GM12878 (cell line): ENCODE measurements around the gene RAD51B. TPM values are rescaled to one million over a fixed set of nuclear protein-coding genes. Genes with fewer than 3 reads are reported as not detected.

Source experiments
- ATAC-seq: fragments of 200-7000 bp; cut with Tn5 transposase; 3 replicates; pipeline ENCODE4 v1.9.1; 2020; ENCODE audit warnings: mild to moderate bottlenecking, moderate library complexity
- BruUV-seq: library from RNA; stranded (reverse); fragments of 400-500 nt; replicated peaks from 2 replicates; lab custom pipeline; 2021; lab: Mats Ljungman, UMichigan
- CTCF ChIA-PET: fragments of 300-600 bp; sonication (Branson Sonifier 250); formaldehyde crosslinking; extraction: SDS; loops from one replicate; lab custom pipeline; 2021; ENCODE audit warnings: inconsistent platforms; lab: Yijun Ruan, JAX
- POLR2A ChIA-PET: fragments of 350-600 bp; formaldehyde crosslinking; extraction: SDS; loops from one replicate; lab custom pipeline; 2021; ENCODE audit warnings: inconsistent platforms; lab: Charles Lee
- RAD21 ChIA-PET: fragments of 300-600 bp; sonication (Branson Sonifier 250); formaldehyde crosslinking; loops from one replicate; lab custom pipeline; 2023; ENCODE audit warnings: antibody characterized with exemption; ENCODE audit not compliant: unreplicated experiment; lab: Charles Lee
- SMC1A ChIA-PET: fragments of 300-600 bp; sonication (Branson Sonifier 250); formaldehyde crosslinking; loops from one replicate; lab custom pipeline; 2023; ENCODE audit not compliant: unreplicated experiment, uncharacterized antibody; lab: Charles Lee
- DNase-seq: peaks from one replicate; pipeline ENCODE4 v3.0.0-alpha.2; 2011; ENCODE audit warnings: low read depth, low spot score
- FAIRE-seq: peaks from 3 replicates; lab custom pipeline; 2011; peaks lifted over from hg19 to GRCh38; lab: Jason Lieb, UNC
- H2AFZ ChIP-seq: 2 replicates; pipeline ENCODE4 v1.6.0; 2011; ENCODE audit warnings: low read depth, low read length, control low read depth; ENCODE audit not compliant: control insufficient read depth
- H3K27ac ChIP-seq: 2 replicates; pipeline ENCODE4 v1.5.1; 2011; ENCODE audit warnings: control low read depth; ENCODE audit not compliant: control insufficient read depth, insufficient read depth
- H3K27me3 ChIP-seq, 2 experiments: replicated peaks in 1 of 2; 2 replicates each; pipeline versions ENCODE4 v1.6.0 to v1.6.1; 2011; ENCODE audit warnings: low read length in 1 of 2; ENCODE audit not compliant: control insufficient read depth in 2 of 2, insufficient read depth in 2 of 2
- H3K36me3 ChIP-seq, 2 experiments: 2 replicates each; pipeline ENCODE4 v1.5.1; 2011; ENCODE audit warnings: low read length in 1 of 2; ENCODE audit not compliant: control insufficient read depth in 2 of 2, insufficient read depth in 2 of 2
- H3K4me1 ChIP-seq: 2 replicates; pipeline ENCODE4 v1.6.1; 2011; ENCODE audit warnings: mild to moderate bottlenecking, low read length, moderate library complexity, mixed read lengths; ENCODE audit not compliant: control insufficient read depth, insufficient read depth
- H3K4me2 ChIP-seq: 2 replicates; pipeline ENCODE4 v1.6.0; 2011; ENCODE audit warnings: control low read depth; ENCODE audit not compliant: control insufficient read depth, insufficient read depth
- H3K4me3 ChIP-seq: fragments of 200-600 bp; sonication (generic); 2 replicates; pipeline ENCODE4 v1.5.1; 2016
- H3K79me2 ChIP-seq: 2 replicates; pipeline ENCODE4 v1.6.0; 2011; ENCODE audit warnings: low read length; ENCODE audit not compliant: control insufficient read depth, insufficient read depth
- H3K9ac ChIP-seq: 2 replicates; pipeline ENCODE4 v1.8.0; 2011; ENCODE audit warnings: low read length, control low read depth, mixed read lengths; ENCODE audit not compliant: control insufficient read depth, insufficient read depth
- H3K9me3 ChIP-seq: replicated peaks from 3 replicates; pipeline ENCODE4 v1.5.1; 2011; ENCODE audit warnings: mild to moderate bottlenecking, low read length; ENCODE audit not compliant: control insufficient read depth, insufficient read depth
- H4K20me1 ChIP-seq: 2 replicates; pipeline ENCODE4 v1.6.0; 2011; ENCODE audit not compliant: control insufficient read depth, insufficient read depth
- ATF7 ChIP-seq: fragments of 450-650 bp; IDR thresholded peaks from 2 replicates; pipeline ENCODE4 v1.6.1; 2016; ENCODE audit warnings: low read depth, mild to moderate bottlenecking
- BCLAF1 ChIP-seq: fragments of 450-650 bp; IDR thresholded peaks from 2 replicates; pipeline ENCODE4 v1.6.1; 2017; ENCODE audit warnings: antibody characterized with exemption, mild to moderate bottlenecking, moderate library complexity
- DPF2 ChIP-seq: fragments of 450-650 bp; IDR thresholded peaks from 2 replicates; pipeline ENCODE4 v1.6.1; 2017; ENCODE audit warnings: mild to moderate bottlenecking
- E2F4 ChIP-seq: IDR thresholded peaks from 2 replicates; pipeline ENCODE4 v1.6.1; 2012; ENCODE audit warnings: low read depth, low read length, improper control_type of control experiment
- NR2C2 ChIP-seq: IDR thresholded peaks from 2 replicates; pipeline ENCODE4 v1.6.1; 2011; ENCODE audit warnings: borderline replicate concordance, low read depth; ENCODE audit not compliant: control insufficient read depth, insufficient read length
- NRF1 ChIP-seq: conservative IDR thresholded peaks from 2 replicates; pipeline ENCODE4 v1.6.1; 2011; ENCODE audit warnings: mild to moderate bottlenecking, low read depth, low read length, improper control_type of control experiment
- SREBF2 ChIP-seq: IDR thresholded peaks from 2 replicates; pipeline ENCODE4 v1.6.1; 2012; ENCODE audit warnings: mild to moderate bottlenecking, low read length
- STAT1 ChIP-seq: fragments of 450-650 bp; conservative IDR thresholded peaks from 2 replicates; pipeline ENCODE4 v1.6.1; 2014; ENCODE audit warnings: antibody characterized with exemption, mild to moderate bottlenecking
- ZBTB11 ChIP-seq: fragments of 450-650 bp; formaldehyde crosslinking; IDR thresholded peaks from 2 replicates; pipeline ENCODE4 v1.5.0; 2022; ENCODE audit warnings: mild to moderate bottlenecking, missing genetic modification characterization
- ZNF207 ChIP-seq: fragments of 450-650 bp; IDR thresholded peaks from 2 replicates; pipeline ENCODE4 v1.6.1; 2014; ENCODE audit warnings: antibody characterized with exemption, mild to moderate bottlenecking, borderline replicate concordance
- ZNF687 ChIP-seq: fragments of 450-650 bp; IDR thresholded peaks from 2 replicates; pipeline ENCODE4 v1.6.1; 2017; ENCODE audit warnings: mild to moderate bottlenecking, moderate library complexity
- WGBS: methylation state at CpG from one replicate; pipeline ENCODE4 v1.1.6; 2016; ENCODE audit warnings: low lambda C conversion rate; ENCODE audit not compliant: insufficient replicate concordance, insufficient coverage; ENCODE audit errors: missing lambda C conversion rate; 5-methylcytosine and 5-hydroxymethylcytosine counted together
- in situ Hi-C: fragments of 300-500 bp; cut with MboI; formaldehyde crosslinking; loops from 9 replicates; pipeline ENCODE4 v1.14.3; 2018; ENCODE audit warnings: mixed read lengths
- intact Hi-C: fragments of 100-400 bp; cut with micrococcal nuclease; formaldehyde crosslinking; loops from one replicate; pipeline ENCODE4 v1.14.2; 2022; ENCODE audit not compliant: unreplicated experiment
- polyA plus RNA-seq, 11 experiments: library from polyadenylated mRNA; depleted of rRNA in 4 of 11; unstranded in 6 of 11; stranded (reverse) in 5 of 11; fragments of >200 nt; fragmentation: Nextera tagmentation in 4 of 11; fragmentation: Illumina TruSeq in 1 of 11; extraction: Ambion mirVana in 4 of 11; extraction: Trizol in 1 of 11; gene quantifications; 1 replicate in 1 of 11; 2 replicates in 10 of 11; pipeline versions ENCODE4 v1.2.1 to v1.2.3, GENCODE V29; 2011 to 2016; ENCODE audit warnings: inconsistent platforms in 2 of 11, missing spikeins in 2 of 11, low read depth in 1 of 11
- total RNA-seq, 4 experiments: library from RNA; depleted of rRNA in 3 of 4; stranded (reverse); fragments of >200 nt in 3 of 4; fragmentation: Illumina TruSeq in 1 of 4; extraction: Trizol in 1 of 4; gene quantifications; 2 replicates each; pipeline versions ENCODE4 v1.2.1 to v1.2.3, GENCODE V29; 2013 to 2021

RAD51B gene
- total and polyA plus RNA-seq, 10 of the 15 experiments (the other 5 are each of a cell fraction or from before 2014, with no cell fraction given), result 9.8 to 26.8 (median 21.3) TPM

GRCh38 chr14:68643673-68644072 lies 824.1 kb downstream of the RAD51B start:
- CTCF ChIA-PET, result interaction anchor here (0.5 to 1.1 kb wide), 3 partner anchors 36 to 145 kb away, joined by 3 to 4 read pairs (median 3); no protein-coding TSS in a partner anchor
- BruUV-seq, result no TSS peak
- H3K4me1 ChIP-seq, result no peaks in the 10 kb centered on the region
- no peaks in the 10 kb centered on the region for H4K20me1 ChIP-seq
- WGBS, result 97% methylated on average over 2 of the region's 2 CpGs
- POLR2A ChIA-PET, result interaction anchor here (0.9 kb wide), 1 partner anchor 16 kb away, joined by 3 read pairs; no protein-coding TSS in a partner anchor
- no peaks in the 10 kb centered on the region for H3K79me2 ChIP-seq
- no peak overlapping the region for H3K4me2 ChIP-seq
- ATAC-seq (no peak), DNase-seq (no peak), FAIRE-seq (no peak)
- intact Hi-C loops (no loop called here), in situ Hi-C loops (no loop called here)
- H3K9me3 ChIP-seq, result no peaks in the 10 kb centered on the region; the same call in 1 of the 3 replicates
- no peak overlapping the region for H3K9ac ChIP-seq
- no peak overlapping the region for H3K27ac ChIP-seq
- H3K4me3 ChIP-seq, result no peak overlapping the region
- SMC1A ChIA-PET, result interaction anchor here (0.7 to 1.4 kb wide), 4 partner anchors 11 to 102 kb away, joined by 3 to 4 read pairs (median 3); no protein-coding TSS in a partner anchor
- H3K36me3 ChIP-seq, result no peaks in the 10 kb centered on the region
- RAD21 ChIA-PET, result no interaction called here
- no peaks in the 10 kb centered on the region for H3K27me3 ChIP-seq
- H2AFZ ChIP-seq, result no peak overlapping the region
- TF ChIP-seq SREBF2 (no peak), NRF1 (no peak), E2F4 (no peak), BCLAF1 (no peak), DPF2 (no peak), ZNF207 (no peak), NR2C2 (no peak), ZNF687 (no peak), ZBTB11 (no peak), ATF7 (no peak), STAT1 (no peak)
